Measurements from ENCODE around the gene GLRX3. TPM values are rescaled to one million over a fixed set of nuclear protein-coding genes. Genes with fewer than 3 reads are reported as not detected.

GLRX3 gene
- total RNA-seq, 3 donors from 2014 or later: 36.1 to 63.4 (median 43.5) TPM

- intact Hi-C loops (cut with DNase I; ENCODE audit: low total_unique reads): no loop called here
- peak in 1 of 2 donors; percentile 19 for DNase-seq (ENCODE audit: low spot score in 2 of 2)
- Histone ChIP-seq H3K9me3 (no peaks in the 10 kb centered on the region), H3K27ac (no peak overlapping the region), H3K27me3 (no peaks in the 10 kb centered on the region), H3K4me1 (no peaks in the 10 kb centered on the region), H3K36me3 (no peaks in the 10 kb centered on the region), H3K4me3 (no peak overlapping the region)
- TF ChIP-seq POLR2AphosphoS5 (IDR thresholded peaks at IDR 0.05): no peak
- TF ChIP-seq CTCF (IDR thresholded peaks at IDR 0.05): no peak
- no peak for TF ChIP-seq POLR2A (IDR thresholded peaks at IDR 0.05)
Measured at GRCh38 chr10:130215931-130216231, 79.7 kb downstream of the GLRX3 start.

GRCh38 chr10:130218181-130218641 lies 82.0 kb downstream of the GLRX3 start:
- no peak overlapping the region for H3K27ac ChIP-seq
- H3K4me1 ChIP-seq: no peaks in the 10 kb centered on the region
- peak in 1 of 2 donors; percentile 17 for DNase-seq (ENCODE audit: low spot score in 2 of 2)
- no peak for TF ChIP-seq CTCF (IDR thresholded peaks at IDR 0.05)
- no peak for TF ChIP-seq POLR2AphosphoS5 (IDR thresholded peaks at IDR 0.05)
- no peak for TF ChIP-seq POLR2A (IDR thresholded peaks at IDR 0.05)
- H3K4me3 ChIP-seq: no peak overlapping the region
- no peaks in the 10 kb centered on the region for H3K9me3 ChIP-seq
- no peaks in the 10 kb centered on the region for H3K36me3 ChIP-seq
- H3K27me3 ChIP-seq: no peaks in the 10 kb centered on the region
- intact Hi-C loops (cut with DNase I; ENCODE audit: low total_unique reads): no loop called here

DNA sequence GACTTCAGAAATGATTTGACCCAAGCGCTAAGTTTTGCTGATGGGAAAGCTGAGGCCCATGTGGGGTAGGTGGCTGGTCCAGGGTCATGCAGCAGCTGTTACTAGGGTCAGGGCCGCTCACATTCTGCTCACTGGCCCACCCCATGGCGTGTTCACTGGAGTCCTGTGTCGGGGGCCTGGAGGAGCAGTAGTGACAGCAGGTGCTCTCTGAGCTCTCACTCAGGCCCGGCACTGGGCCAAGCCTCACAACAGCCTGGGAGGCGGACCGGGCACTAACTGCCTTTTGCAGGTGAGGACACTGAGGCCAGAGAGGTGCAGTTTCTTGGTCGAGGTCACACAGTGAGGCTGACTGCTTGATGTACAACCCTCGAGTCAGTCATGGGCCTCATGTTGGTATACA lies 82.7 kb downstream of the GLRX3 start:
- H3K27ac ChIP-seq: no peak overlapping the region
- no peaks in the 10 kb centered on the region for H3K27me3 ChIP-seq
- TF ChIP-seq POLR2A (IDR thresholded peaks at IDR 0.05): no peak
- no peak for TF ChIP-seq POLR2AphosphoS5 (IDR thresholded peaks at IDR 0.05)
- TF ChIP-seq CTCF (IDR thresholded peaks at IDR 0.05): no peak
- H3K4me3 ChIP-seq: no peak overlapping the region
- intact Hi-C loops (cut with DNase I; ENCODE audit: low total_unique reads): no loop called here
- no peaks in the 10 kb centered on the region for H3K4me1 ChIP-seq
- no peaks in the 10 kb centered on the region for H3K36me3 ChIP-seq
- no peak for DNase-seq (ENCODE audit: low spot score in 2 of 2)
- H3K9me3 ChIP-seq: no peaks in the 10 kb centered on the region

GRCh38 chr10:130220251-130221185 lies 84.3 kb downstream of the GLRX3 start:
- TF ChIP-seq CTCF (IDR thresholded peaks at IDR 0.05) (no peak), POLR2AphosphoS5 (IDR thresholded peaks at IDR 0.05) (no peak), POLR2A (IDR thresholded peaks at IDR 0.05) (no peak)
- H3K4me1 ChIP-seq: no peaks in the 10 kb centered on the region
- no peak overlapping the region for H3K4me3 ChIP-seq
- H3K27ac ChIP-seq: no peak overlapping the region
- H3K27me3 ChIP-seq: no peaks in the 10 kb centered on the region
- intact Hi-C loops (cut with DNase I; ENCODE audit: low total_unique reads): no loop called here
- no peaks in the 10 kb centered on the region for H3K9me3 ChIP-seq
- H3K36me3 ChIP-seq: no peaks in the 10 kb centered on the region
- peak in 1 of 2 donors; percentile 25 for DNase-seq (ENCODE audit: low spot score in 2 of 2)
